ENCODE results near the gene GSTM3. TPM values are rescaled to one million over a fixed set of nuclear protein-coding genes. Genes with fewer than 3 reads are reported as not detected.

GSTM3 gene
- total and polyA plus RNA-seq, 9 of the 15 experiments (the other 6 are each of a cell fraction or from before 2014, with no cell fraction given), result 3.9 to 24.5 (median 9.4) TPM

DNA sequence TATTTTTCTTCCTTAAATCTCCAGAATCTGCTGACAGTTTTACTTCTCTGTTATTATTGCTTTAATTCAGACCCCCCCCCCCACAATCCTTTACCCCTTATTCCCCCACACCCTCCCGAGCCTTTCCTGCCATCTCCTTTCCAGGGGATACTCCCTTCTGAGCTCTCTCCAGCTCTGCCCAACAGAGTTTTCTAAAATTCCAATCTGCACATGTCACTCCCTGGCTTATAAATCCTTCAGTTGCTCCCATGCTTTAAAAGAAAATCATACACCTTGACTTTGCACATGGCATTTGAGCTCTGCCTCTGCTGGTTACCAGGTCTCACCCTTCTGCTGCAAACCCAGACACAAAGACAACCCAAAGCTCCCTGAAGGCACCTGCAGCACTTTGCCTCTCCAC is 34.6 kb upstream of the GSTM3 start:
- Histone ChIP-seq H3K9me3 (replicated peaks; ENCODE audit: control insufficient read depth, insufficient read depth, low read depth, low read length) (no peaks in the 10 kb centered on the region), H3K9me1 (ENCODE audit: control insufficient read depth, insufficient read depth, low read length) (no peaks in the 10 kb centered on the region), H3K4me1 (replicated peaks in 1 of 2; ENCODE audit: control insufficient read depth in 2 of 2, insufficient read depth in 2 of 2, low read length in 2 of 2) (peaks cover 11 to 12% of the 10 kb centered on the region in 2 experiments; a peak in 3 of 5 replicates), H3K79me2 (ENCODE audit: control insufficient read depth, insufficient read depth, low read length) (no peaks in the 10 kb centered on the region), H3K4me3 (no peak overlapping the region), H2AFZ (ENCODE audit: low read depth, low read length) (no peak overlapping the region), H4K20me1 (replicated peaks; ENCODE audit: control insufficient read depth, insufficient read depth, low read length) (no peaks in the 10 kb centered on the region), H3K36me3 (ENCODE audit: control insufficient read depth, insufficient read depth, low read length) (no peaks in the 10 kb centered on the region), H3K27me3 (ENCODE audit: control insufficient read depth in 2 of 2, insufficient read depth in 2 of 2, low read length in 2 of 2) (peaks cover 0 to 6% of the 10 kb centered on the region in 2 experiments; a peak in 2 of 5 replicates), H3K27ac (ENCODE audit: extremely low read depth, low read depth, low read length) (no peak overlapping the region), H3K9ac (ENCODE audit: insufficient read depth in 1 of 2, low read depth in 2 of 2, low read length in 2 of 2) (no peak overlapping the region; a peak in 1 of 4 replicates), H3K4me2 (ENCODE audit: insufficient read depth, low read length) (no peak overlapping the region)
- no peak for TF ChIP-seq ZBTB1 (CRISPR knock-in tag; IDR thresholded peaks at IDR 0.05; ENCODE audit: borderline replicate concordance, low read depth)
- TF ChIP-seq, protein P1, sequence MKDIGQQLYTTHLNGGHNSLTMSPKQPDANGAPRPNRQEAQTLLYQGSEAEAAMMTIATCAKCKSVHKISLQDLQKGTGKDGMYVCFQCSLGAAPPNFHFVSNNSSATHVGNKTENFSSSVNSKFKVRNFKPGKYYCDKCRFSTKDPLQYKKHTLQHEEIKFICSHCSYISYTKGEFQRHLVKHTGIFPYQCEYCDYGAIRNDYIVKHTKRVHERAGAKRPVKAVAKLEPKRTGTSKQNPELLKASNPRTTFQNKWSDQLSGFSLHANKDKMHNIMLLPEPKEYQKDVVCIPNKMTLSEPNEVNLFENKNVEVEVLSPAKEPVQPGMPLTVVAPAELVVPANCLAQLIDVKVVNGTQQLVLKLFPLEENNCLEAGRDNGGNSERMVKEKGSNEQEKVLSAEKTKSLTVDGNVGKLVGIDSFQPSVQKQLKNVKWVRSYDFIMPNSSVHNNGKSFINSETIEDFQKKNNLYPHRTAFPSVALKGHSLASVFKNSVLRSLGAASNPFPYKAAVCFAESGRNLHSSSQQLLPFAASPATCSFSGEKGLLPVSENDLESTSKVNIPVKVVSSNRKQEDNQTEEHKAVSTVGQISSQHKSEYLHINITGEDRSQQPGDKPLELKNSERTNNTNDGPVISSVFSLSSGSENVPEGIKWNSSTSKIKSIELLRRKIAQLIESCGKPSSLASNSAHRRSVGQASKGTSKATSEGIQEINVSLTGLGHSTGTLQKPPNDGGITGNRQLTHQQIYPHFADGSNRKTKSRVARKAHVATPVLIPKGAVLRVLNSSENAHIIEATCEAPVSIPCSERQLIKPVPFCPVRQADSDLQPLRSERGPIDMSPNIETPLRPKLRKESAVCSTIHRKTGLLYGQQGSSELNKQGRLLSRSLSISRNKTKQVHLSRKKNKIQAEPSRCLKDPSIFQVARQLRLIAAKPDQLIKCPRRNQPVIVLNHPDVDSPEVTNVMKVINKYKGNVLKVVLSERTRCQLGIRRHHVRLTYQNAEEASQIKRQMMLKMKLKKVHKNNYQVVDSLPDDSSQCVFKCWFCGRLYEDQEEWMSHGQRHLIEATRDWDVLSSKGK (CRISPR knock-in tag; IDR thresholded peaks at IDR 0.05), result no peak
- ATAC-seq (no peak), DNase-seq (ENCODE audit: extremely low read depth in 1 of 4, low spot score in 3 of 4) (no peak), FAIRE-seq (no peak)
- intact Hi-C loops (cut with micrococcal nuclease) (loop anchor here (5.0 kb wide), 1 partner anchor 337 kb away; the partner anchor contains the start of gene UBL4B), in situ Hi-C loops (cut with MboI) (loop anchor here (5.0 kb wide), 2 partner anchors 142 to 207 kb away; partner anchors contain the start of gene AHCYL1)
- ChIA-PET POLR2A (interaction anchor here (0.6 to 10.2 kb wide), 4 partner anchors 10 to 1049 kb away, joined by 3 to 99 read pairs (median 13); partner anchors contain the start of gene AHCYL1), CTCF (ENCODE audit: low intra/inter-chr PET ratio) (interaction anchor here (2.4 to 7.1 kb wide), 3 partner anchors 134 to 236 kb away, joined by 27 to 202 read pairs (median 77); partner anchors contain the start of gene AHCYL1)
- no TSS peak for BruUV-seq (replicated peaks)
- 12% methylated on average over 1 of the region's 1 CpG for WGBS (ENCODE audit: insufficient coverage, low coverage, missing lambda C conversion rate)
